Heart right ventricle (tissue), 16 donors: ENCODE measurements around the gene TNRC6B. TPM values are rescaled to one million over a fixed set of nuclear protein-coding genes. Genes with fewer than 3 reads are reported as not detected.

Source experiments
- ATAC-seq, 8 donors: fragments of 200-7000 bp; cut with Tn5 transposase; one replicate each; pipeline ENCODE4 v1.9.1; 2020; ENCODE audit warnings: mild to moderate bottlenecking in 8 of 8, moderate library complexity in 8 of 8, moderate number of reproducible peaks in 1 of 8
- DNase-seq, 2 donors: peaks; one replicate each; pipeline ENCODE4 v3.0.0-alpha.2; 2020
- H3K27ac ChIP-seq, 10 donors: fragments of 200-600 bp; sonication (generic) in 2 of 10; one replicate each; pipeline versions ENCODE4 v1.5.0 to v1.8.0; 2020 to 2022; ENCODE audit warnings: mild to moderate bottlenecking in 3 of 10
- H3K27me3 ChIP-seq, 7 donors: fragments of 200-600 bp; one replicate each; pipeline ENCODE4 v1.8.0; 2021 to 2022; ENCODE audit warnings: mild to moderate bottlenecking in 2 of 7
- H3K36me3 ChIP-seq, 9 donors: fragments of 200-600 bp; sonication (generic) in 1 of 9; one replicate each; pipeline versions ENCODE4 v1.5.0 to v1.8.0; 2020 to 2022; ENCODE audit warnings: mild to moderate bottlenecking in 2 of 9
- H3K4me1 ChIP-seq, 9 donors: fragments of 200-600 bp; sonication (generic) in 1 of 9; one replicate each; pipeline versions ENCODE4 v1.5.0 to v1.8.0; 2020 to 2022; ENCODE audit warnings: mild to moderate bottlenecking in 4 of 9
- H3K4me3 ChIP-seq, 10 donors: fragments of 200-600 bp; sonication (generic) in 2 of 10; one replicate each; pipeline versions ENCODE4 v1.5.0 to v1.8.0; 2020 to 2022; ENCODE audit warnings: mild to moderate bottlenecking in 7 of 10, moderate library complexity in 2 of 10
- H3K9me3 ChIP-seq, 11 donors: fragments of 200-600 bp in 10 of 11; sonication (generic) in 2 of 11; one replicate each; pipeline versions ENCODE4 v1.5.0 to v1.8.0; 2013 to 2022; ENCODE audit warnings: mild to moderate bottlenecking in 2 of 11, control low read depth in 1 of 11, moderate library complexity in 1 of 11
- CTCF ChIP-seq, 9 donors: fragments of 200-600 bp; sonication (generic) in 2 of 9; IDR thresholded peaks; one replicate each; pipeline versions ENCODE4 v1.5.0 to v1.8.0; 2021 to 2022; ENCODE audit warnings: antibody characterized with exemption in 9 of 9, mild to moderate bottlenecking in 5 of 9, moderate library complexity in 1 of 9
- WGBS, 2 donors: extraction: QIAGEN DNeasy Blood & Tissue Kit; methylation state at CpG; one replicate each; pipeline ENCODE4 v1.1.7; 2013; ENCODE audit warnings: inconsistent platforms in 1 of 2; 5-methylcytosine and 5-hydroxymethylcytosine counted together
- intact Hi-C, 10 donors: fragments of 100-400 bp; cut with DNase I; formaldehyde crosslinking; loops; one replicate each; pipeline versions ENCODE4 v1.11.1 to v1.14.2; 2022
- polyA plus RNA-seq, 2 donors: library from polyadenylated mRNA; stranded (reverse); fragments of 200-250 nt; gene quantifications; one replicate each; pipeline ENCODE4 v1.2.3, GENCODE V29; 2013
- total RNA-seq, 10 donors: library from RNA; stranded (reverse); fragmentation: NEBNext Ultra II Directional in 3 of 10; extraction: Animal tissue kit (Norgen Biotek cat#: 25700) in 3 of 10; gene quantifications; one replicate each; pipeline versions ENCODE4 v1.2.1 to v1.2.4, GENCODE V29; 2021 to 2023
- donor health status: Arrhythmogenic right ventricular cardiomyopathy.
- donor health status: ischemic (EF 13 %, LVEDD 7.1; RV severe dilation, severe dysfunction).
- donor health status: healthy with polysubstance abuse.
- donor health status: DM: no; HTN: yes; CAD: no.
- donor health status: DM: no; HTN: no; CAD: no.
- donor health status: ischemic (EF 25% LVEDD 6.9; RV normal size, moderate dysfunction).
- donor health status: ischemic (EF 25% LVEDD 5.7; RV mildly dilated, moderate dysfunction).
- donor health status: healthy.
- donor health status: DM: yes; HTN: yes; CAD: no.
- donor health status: Ischemic cardiomyopathy.
- donor health status: ischemic (EF 35%, LVEDD 5.7; RV mildly dilated, moderate dysfunction).
- donor health status: nonischemic (EF 11% LVEDD 7.7; RV severe dilation, severe dysfunction).
- donor health status: DM: yes; HTN: yes; CAD: no.
- donor health status: PGD.
- donor health status: ischemic (EF 29% LVEDD 5.4; RV normal size, mild dysfunction).
- donor health status: nonischemic (EF 23%, LVEDD 6.1; RV moderate dilation, normal function).

TNRC6B gene
- total and polyA plus RNA-seq, 12 donors, result 1.7 to 62.5 (median 53.9) TPM

- Histone ChIP-seq H3K9me3 (no peaks in the 10 kb centered on the region), H3K27me3 (no peaks in the 10 kb centered on the region), H3K36me3 (peaks cover 0 to 100% (median 35%) of the 10 kb centered on the region in 9 donors), H3K4me3 (no peak overlapping the region), H3K4me1 (peaks cover 0 to 25% (median 0%) of the 10 kb centered on the region in 9 donors), H3K27ac (peak overlapping the region in 3 of 10 donors; percentile 23 to 80 (median 46))
- peak in 7 of 8 donors; percentile 55 to 83 (median 69) for ATAC-seq
- DNase-seq, result no peak
- no peak for TF ChIP-seq CTCF (IDR thresholded peaks at IDR 0.05)
- intact Hi-C loops, result loop anchor here in 1 of 10 donors (5.0 kb wide), 1 partner anchor 37 kb away; no protein-coding TSS in a partner anchor
- 61 to 70% methylated on average over 16 of the region's 16 CpGs for WGBS, 2 donors
Observed at GRCh38 chr22:40289991-40290459, 112.3 kb downstream of the TNRC6B start.

- ATAC-seq, result peak in 2 of 8 donors; percentile 27 to 51
- H3K27ac ChIP-seq, result peak overlapping the region in 2 of 10 donors; percentile 23 to 80
- H3K4me3 ChIP-seq, result no peak overlapping the region
- peaks cover 0 to 25% (median 0%) of the 10 kb centered on the region in 9 donors for H3K4me1 ChIP-seq
- intact Hi-C loops, result loop anchor here in 1 of 10 donors (5.0 kb wide), 1 partner anchor 37 kb away; no protein-coding TSS in a partner anchor
- H3K9me3 ChIP-seq, result no peaks in the 10 kb centered on the region
- WGBS, 2 donors, result 89 to 92% methylated on average over 7 of the region's 7 CpGs
- no peak for DNase-seq
- no peak for TF ChIP-seq CTCF (IDR thresholded peaks at IDR 0.05)
- peaks cover 0 to 99% (median 35%) of the 10 kb centered on the region in 9 donors for H3K36me3 ChIP-seq
- no peaks in the 10 kb centered on the region for H3K27me3 ChIP-seq
Observed at GRCh38 chr22:40290516-40290915, 112.8 kb downstream of the TNRC6B start.

- intact Hi-C loops, result loop anchor here in 1 of 10 donors (5.0 kb wide), 1 partner anchor 33 kb away; no protein-coding TSS in a partner anchor
- Histone ChIP-seq H3K9me3 (no peaks in the 10 kb centered on the region), H3K4me3 (no peak overlapping the region), H3K36me3 (peaks cover 0 to 91% (median 10%) of the 10 kb centered on the region in 9 donors), H3K4me1 (peaks cover 0 to 16% (median 0%) of the 10 kb centered on the region in 9 donors), H3K27me3 (no peaks in the 10 kb centered on the region), H3K27ac (no peak overlapping the region)
- ATAC-seq (no peak), DNase-seq (no peak)
- WGBS, 2 donors, result 95 to 98% methylated on average over 3 of the region's 3 CpGs
- no peak for TF ChIP-seq CTCF (IDR thresholded peaks at IDR 0.05)
Observed at GRCh38 chr22:40294696-40295095, 117.0 kb downstream of the TNRC6B start.

- TF ChIP-seq CTCF (IDR thresholded peaks at IDR 0.05), result no peak
- Histone ChIP-seq H3K27me3 (no peaks in the 10 kb centered on the region), H3K4me1 (peaks cover 0 to 10% (median 0%) of the 10 kb centered on the region in 9 donors), H3K9me3 (no peaks in the 10 kb centered on the region), H3K36me3 (peaks cover 0 to 94% (median 38%) of the 10 kb centered on the region in 9 donors), H3K27ac (no peak overlapping the region), H3K4me3 (no peak overlapping the region)
- ATAC-seq, result no peak
- no peak for DNase-seq
- intact Hi-C loops, result no loop called here
Observed at GRCh38 chr22:40300316-40300715, 122.6 kb downstream of the TNRC6B start.
